ENCODE data around the gene RBM47.

Gene RBM47

GRCh38 chr4:40612283-40612682 lies 17.4 kb downstream of the RBM47 start:
- Histone ChIP-seq H3K79me2 (ENCODE audit: insufficient read depth, low read depth) (peaks cover 15% of the 10 kb centered on the region; the same call in 1 of the 2 replicates), H2AFZ (ENCODE audit: low read depth) (no peak overlapping the region), H3K27ac (no peak overlapping the region), H3K4me3 (IDR thresholded peaks at IDR 0.05; ENCODE audit: insufficient read depth, low read depth, low read length) (no peak overlapping the region), H3K4me1 (ENCODE audit: low read depth, poor library complexity, severe bottlenecking) (peaks cover 32% of the 10 kb centered on the region), H3K9ac (no peak overlapping the region), H3K36me3 (ENCODE audit: insufficient read depth) (no peaks in the 10 kb centered on the region), H3K4me2 (no peak overlapping the region), H3K27me3 (ENCODE audit: insufficient read depth, low read depth) (no peaks in the 10 kb centered on the region), H4K20me1 (ENCODE audit: insufficient read depth) (no peaks in the 10 kb centered on the region)
- TF ChIP-seq CTCF (conservative IDR thresholded peaks at IDR 0.05; ENCODE audit: low read depth, low read length), result no peak

GRCh38 chr4:40608628-40609027 lies 21.0 kb downstream of the RBM47 start:
- no peak overlapping the region for H3K4me3 ChIP-seq (IDR thresholded peaks at IDR 0.05; ENCODE audit: insufficient read depth, low read depth, low read length)
- H4K20me1 ChIP-seq (ENCODE audit: insufficient read depth), result no peaks in the 10 kb centered on the region
- no peaks in the 10 kb centered on the region for H3K36me3 ChIP-seq (ENCODE audit: insufficient read depth)
- H3K79me2 ChIP-seq (ENCODE audit: insufficient read depth, low read depth), result peaks cover 4% of the 10 kb centered on the region; the same call in 1 of the 2 replicates
- H2AFZ ChIP-seq (ENCODE audit: low read depth), result no peak overlapping the region
- no peak overlapping the region for H3K4me2 ChIP-seq
- no peaks in the 10 kb centered on the region for H3K27me3 ChIP-seq (ENCODE audit: insufficient read depth, low read depth)
- no peak overlapping the region for H3K27ac ChIP-seq
- no peak for TF ChIP-seq CTCF (conservative IDR thresholded peaks at IDR 0.05; ENCODE audit: low read depth, low read length)
- no peaks in the 10 kb centered on the region for H3K4me1 ChIP-seq (ENCODE audit: low read depth, poor library complexity, severe bottlenecking)
- no peak overlapping the region for H3K9ac ChIP-seq

- H3K9ac ChIP-seq, result no peak overlapping the region
- H3K4me1 ChIP-seq (ENCODE audit: low read depth, poor library complexity, severe bottlenecking), result peaks cover 7% of the 10 kb centered on the region
- H3K36me3 ChIP-seq (ENCODE audit: insufficient read depth), result no peaks in the 10 kb centered on the region
- no peak for TF ChIP-seq CTCF (conservative IDR thresholded peaks at IDR 0.05; ENCODE audit: low read depth, low read length)
- no peaks in the 10 kb centered on the region for H3K27me3 ChIP-seq (ENCODE audit: insufficient read depth, low read depth)
- no peak overlapping the region for H2AFZ ChIP-seq (ENCODE audit: low read depth)
- no peaks in the 10 kb centered on the region for H4K20me1 ChIP-seq (ENCODE audit: insufficient read depth)
- H3K4me3 ChIP-seq (IDR thresholded peaks at IDR 0.05; ENCODE audit: insufficient read depth, low read depth, low read length), result no peak overlapping the region
- H3K4me2 ChIP-seq, result no peak overlapping the region
- H3K79me2 ChIP-seq (ENCODE audit: insufficient read depth, low read depth), result peaks cover 7% of the 10 kb centered on the region; the same call in 1 of the 2 replicates
- no peak overlapping the region for H3K27ac ChIP-seq
Observed at GRCh38 chr4:40607221-40607620, 22.4 kb downstream of the RBM47 start.

GRCh38 chr4:40606239-40606767 lies 23.4 kb downstream of the RBM47 start:
- Histone ChIP-seq H3K27me3 (ENCODE audit: insufficient read depth, low read depth) (no peaks in the 10 kb centered on the region), H3K4me2 (no peak overlapping the region), H3K79me2 (ENCODE audit: insufficient read depth, low read depth) (peaks cover 7% of the 10 kb centered on the region; the same call in 1 of the 2 replicates), H3K36me3 (ENCODE audit: insufficient read depth) (no peaks in the 10 kb centered on the region), H3K9ac (no peak overlapping the region), H3K4me1 (ENCODE audit: low read depth, poor library complexity, severe bottlenecking) (peaks cover 15% of the 10 kb centered on the region), H3K27ac (no peak overlapping the region), H3K4me3 (IDR thresholded peaks at IDR 0.05; ENCODE audit: insufficient read depth, low read depth, low read length) (no peak overlapping the region), H4K20me1 (ENCODE audit: insufficient read depth) (no peaks in the 10 kb centered on the region), H2AFZ (ENCODE audit: low read depth) (no peak overlapping the region)
- TF ChIP-seq CTCF (conservative IDR thresholded peaks at IDR 0.05; ENCODE audit: low read depth, low read length), result no peak
